Measurements from ENCODE around the gene SLC35F1. TPM values are rescaled to one million over a fixed set of nuclear protein-coding genes. Genes with fewer than 3 reads are reported as not detected.

The SLC35F1 gene
- total RNA-seq, 1 experiment from 2014 or later: 4.3 TPM

DNA sequence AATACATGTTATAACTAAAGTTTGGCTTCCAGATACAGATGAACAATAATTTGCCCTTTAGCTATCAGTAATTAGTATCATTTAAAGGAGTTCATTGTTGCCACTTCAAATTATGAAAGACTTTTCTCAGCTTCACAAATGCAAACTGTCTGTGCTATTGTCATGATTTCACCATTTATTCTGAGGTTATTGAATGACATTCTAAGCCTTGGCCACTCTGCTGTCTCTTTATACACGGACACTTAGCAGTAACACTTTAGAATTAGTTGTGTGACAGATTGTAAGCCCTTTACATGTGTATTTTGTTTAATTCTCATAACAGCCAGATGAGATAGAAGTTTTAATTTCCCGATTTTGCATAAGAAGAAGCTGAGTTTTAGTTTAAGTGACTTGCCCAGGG, 176.6 kb downstream of the SLC35F1 start:
- no peak for DNase-seq
- no peak overlapping the region for H2BK12ac ChIP-seq (ENCODE audit: insufficient read length, low read depth, low read length)
- no peaks in the 10 kb centered on the region for H3K9me3 ChIP-seq (ENCODE audit: control insufficient read depth, low read depth, low read length)
- H3K56ac ChIP-seq (ENCODE audit: insufficient read length, low read depth, low read length): no peak overlapping the region
- no peak overlapping the region for H2BK20ac ChIP-seq (ENCODE audit: low read depth, low read length, poor library complexity, severe bottlenecking)
- H4K91ac ChIP-seq (ENCODE audit: insufficient read length, low read depth, low read length): no peak overlapping the region
- H3K36me3 Mint-ChIP-seq (ENCODE audit: insufficient read depth in 1 of 3, low read depth in 3 of 3): no peaks in the 10 kb centered on the region
- no peak overlapping the region for H2BK120ac ChIP-seq (ENCODE audit: low read depth, low read length, poor library complexity, severe bottlenecking)
- H2BK15ac ChIP-seq (ENCODE audit: low read depth, low read length): no peak overlapping the region
- H3K9me3 Mint-ChIP-seq: no peaks in the 10 kb centered on the region
- H3K4me3 Mint-ChIP-seq: no peak overlapping the region
- no peak overlapping the region for H4K5ac ChIP-seq (ENCODE audit: insufficient read length, low read depth, low read length)
- H2AK5ac ChIP-seq (ENCODE audit: insufficient read length, low read length): no peak overlapping the region
- no peak overlapping the region for H2BK5ac ChIP-seq (ENCODE audit: insufficient read length, low read length)
- no peak overlapping the region for H3K9ac ChIP-seq (ENCODE audit: extremely low read depth, insufficient read length, low read length)
- H3K27me3 Mint-ChIP-seq (ENCODE audit: low read depth): no peaks in the 10 kb centered on the region; the same call in 1 of the 2 replicates
- H3K27me3 ChIP-seq (ENCODE audit: insufficient read depth, low read length): no peaks in the 10 kb centered on the region
- WGBS (ENCODE audit: extremely low coverage, insufficient read length, low lambda C conversion rate): no CpG with 5 or more reads among the region's 2 CpGs
- H3K18ac ChIP-seq (ENCODE audit: insufficient read length, low read depth, low read length): no peak overlapping the region
- no peak overlapping the region for H3K27ac ChIP-seq (ENCODE audit: insufficient read length, low read depth, low read length)
- TF ChIP-seq, protein P1, sequence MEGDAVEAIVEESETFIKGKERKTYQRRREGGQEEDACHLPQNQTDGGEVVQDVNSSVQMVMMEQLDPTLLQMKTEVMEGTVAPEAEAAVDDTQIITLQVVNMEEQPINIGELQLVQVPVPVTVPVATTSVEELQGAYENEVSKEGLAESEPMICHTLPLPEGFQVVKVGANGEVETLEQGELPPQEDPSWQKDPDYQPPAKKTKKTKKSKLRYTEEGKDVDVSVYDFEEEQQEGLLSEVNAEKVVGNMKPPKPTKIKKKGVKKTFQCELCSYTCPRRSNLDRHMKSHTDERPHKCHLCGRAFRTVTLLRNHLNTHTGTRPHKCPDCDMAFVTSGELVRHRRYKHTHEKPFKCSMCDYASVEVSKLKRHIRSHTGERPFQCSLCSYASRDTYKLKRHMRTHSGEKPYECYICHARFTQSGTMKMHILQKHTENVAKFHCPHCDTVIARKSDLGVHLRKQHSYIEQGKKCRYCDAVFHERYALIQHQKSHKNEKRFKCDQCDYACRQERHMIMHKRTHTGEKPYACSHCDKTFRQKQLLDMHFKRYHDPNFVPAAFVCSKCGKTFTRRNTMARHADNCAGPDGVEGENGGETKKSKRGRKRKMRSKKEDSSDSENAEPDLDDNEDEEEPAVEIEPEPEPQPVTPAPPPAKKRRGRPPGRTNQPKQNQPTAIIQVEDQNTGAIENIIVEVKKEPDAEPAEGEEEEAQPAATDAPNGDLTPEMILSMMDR (conservative IDR thresholded peaks at IDR 0.05): no peak
- H3K23ac ChIP-seq (ENCODE audit: insufficient read length, low read depth, low read length): no peak overlapping the region
- no peaks in the 10 kb centered on the region for H3K79me2 ChIP-seq (ENCODE audit: insufficient read depth, low read length)
- peaks cover 6 to 7% of the 10 kb centered on the region in 2 experiments; a peak in 3 of 4 replicates for H3K4me1 Mint-ChIP-seq
- no peaks in the 10 kb centered on the region for H3K79me1 ChIP-seq (ENCODE audit: insufficient read depth, low read depth, low read length, poor library complexity, severe bottlenecking)
- H3K14ac ChIP-seq (ENCODE audit: insufficient read depth, low read length): no peak overlapping the region
- no peak overlapping the region for H2AFZ ChIP-seq (ENCODE audit: low read length)
- no peaks in the 10 kb centered on the region for H3K4me1 ChIP-seq (ENCODE audit: insufficient read depth, low read length)
- H3T11ph ChIP-seq (ENCODE audit: low read length): no peak overlapping the region
- H3K4me2 ChIP-seq (ENCODE audit: insufficient read depth, insufficient read length, low read length): no peak overlapping the region
- no peaks in the 10 kb centered on the region for H4K20me1 ChIP-seq (ENCODE audit: control insufficient read depth, insufficient read depth, insufficient read length)
- no peak overlapping the region; a peak in 1 of 7 replicates for H3K27ac Mint-ChIP-seq
- H3K23me2 ChIP-seq (ENCODE audit: insufficient read length, low read depth, low read length, poor library complexity, severe bottlenecking): no peaks in the 10 kb centered on the region
- H4K8ac ChIP-seq (replicated peaks; ENCODE audit: insufficient read length, low read depth, low read length): no peak overlapping the region
- no peak overlapping the region for H3K4ac ChIP-seq (ENCODE audit: low read depth, low read length)
